ENCODE measurements around the gene CFAP57.
A peak's percentile ranks its signal among the peaks of the same experiment; 100 is the strongest.

CFAP57 gene

DNA sequence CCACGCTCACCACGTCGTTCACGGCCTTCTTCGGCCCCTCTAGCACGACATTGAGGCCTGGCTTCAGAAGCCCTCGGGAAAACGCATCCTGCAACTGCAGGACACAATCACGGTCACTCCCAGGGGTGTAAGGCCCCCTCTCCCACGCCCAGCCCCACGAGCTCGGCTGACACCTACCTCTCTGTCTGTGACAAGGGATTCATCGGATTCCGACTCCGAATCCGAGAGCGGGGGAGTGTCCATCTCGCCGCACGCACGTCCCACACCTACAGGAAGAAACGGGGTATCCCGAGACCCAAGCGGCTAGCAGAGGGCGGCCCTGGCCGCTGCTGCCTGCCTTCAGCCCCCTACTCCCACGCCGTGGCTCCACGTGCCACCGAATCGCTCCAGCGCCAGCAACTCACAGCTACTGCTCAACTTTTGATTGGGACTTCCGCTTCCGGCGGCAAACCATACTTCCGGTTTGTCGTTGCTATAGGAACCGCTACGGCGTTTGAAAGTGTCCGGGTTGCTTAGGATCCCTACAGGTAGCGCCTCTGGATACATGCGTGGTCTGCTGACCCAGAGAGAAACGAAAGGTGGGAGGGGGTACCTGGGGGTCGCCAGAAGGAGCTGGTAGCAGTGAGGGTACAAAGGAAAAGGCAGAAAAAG lies at the start of gene CFAP57, which contains the start of gene EBNA1BP2:
Gene CFAP57, plus strand, starts transcription at position 455 of the 651 bp plus-strand sequence. CDS start 424 bp downstream, outside the sequence.
Gene EBNA1BP2, minus strand, starts transcription at position 415 of the 651 bp plus-strand sequence. Its CDS starts 172 bp downstream, at position 243.
- TF ChIP-seq, protein P1, sequence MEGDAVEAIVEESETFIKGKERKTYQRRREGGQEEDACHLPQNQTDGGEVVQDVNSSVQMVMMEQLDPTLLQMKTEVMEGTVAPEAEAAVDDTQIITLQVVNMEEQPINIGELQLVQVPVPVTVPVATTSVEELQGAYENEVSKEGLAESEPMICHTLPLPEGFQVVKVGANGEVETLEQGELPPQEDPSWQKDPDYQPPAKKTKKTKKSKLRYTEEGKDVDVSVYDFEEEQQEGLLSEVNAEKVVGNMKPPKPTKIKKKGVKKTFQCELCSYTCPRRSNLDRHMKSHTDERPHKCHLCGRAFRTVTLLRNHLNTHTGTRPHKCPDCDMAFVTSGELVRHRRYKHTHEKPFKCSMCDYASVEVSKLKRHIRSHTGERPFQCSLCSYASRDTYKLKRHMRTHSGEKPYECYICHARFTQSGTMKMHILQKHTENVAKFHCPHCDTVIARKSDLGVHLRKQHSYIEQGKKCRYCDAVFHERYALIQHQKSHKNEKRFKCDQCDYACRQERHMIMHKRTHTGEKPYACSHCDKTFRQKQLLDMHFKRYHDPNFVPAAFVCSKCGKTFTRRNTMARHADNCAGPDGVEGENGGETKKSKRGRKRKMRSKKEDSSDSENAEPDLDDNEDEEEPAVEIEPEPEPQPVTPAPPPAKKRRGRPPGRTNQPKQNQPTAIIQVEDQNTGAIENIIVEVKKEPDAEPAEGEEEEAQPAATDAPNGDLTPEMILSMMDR (conservative IDR thresholded peaks at IDR 0.05), result no peak
- TF ChIP-seq ZFX (IDR thresholded peaks at IDR 0.05), result peak; percentile 53; the same call in 1 of the 2 replicates
- peak within 1 kb of the TSS; percentile 80 for H3K27ac ChIP-seq

DNA sequence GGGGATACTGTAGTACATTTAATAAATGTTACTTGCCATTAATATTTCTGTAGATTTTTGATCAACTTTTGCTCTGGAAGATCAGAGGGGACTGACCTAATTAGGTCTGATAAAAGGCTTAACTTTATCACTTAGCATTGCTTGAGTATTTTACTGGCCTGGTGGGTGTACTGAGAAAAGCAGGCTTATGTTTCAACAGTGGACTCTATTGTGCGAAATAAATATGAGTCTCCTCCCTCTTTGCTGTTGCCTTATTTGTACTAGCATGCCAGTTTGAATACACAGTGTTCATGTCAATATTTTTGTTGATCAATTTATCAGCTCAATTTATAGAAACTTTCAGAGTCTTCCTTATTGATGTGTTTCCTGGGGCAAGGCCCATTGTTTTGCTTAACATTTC lies 49.1 kb upstream of the CFAP57 start:
- H3K27ac ChIP-seq, result no peak overlapping the region
- no peak for TF ChIP-seq ZFX (IDR thresholded peaks at IDR 0.05)
- TF ChIP-seq, protein P1 (conservative IDR thresholded peaks at IDR 0.05), result no peak

DNA sequence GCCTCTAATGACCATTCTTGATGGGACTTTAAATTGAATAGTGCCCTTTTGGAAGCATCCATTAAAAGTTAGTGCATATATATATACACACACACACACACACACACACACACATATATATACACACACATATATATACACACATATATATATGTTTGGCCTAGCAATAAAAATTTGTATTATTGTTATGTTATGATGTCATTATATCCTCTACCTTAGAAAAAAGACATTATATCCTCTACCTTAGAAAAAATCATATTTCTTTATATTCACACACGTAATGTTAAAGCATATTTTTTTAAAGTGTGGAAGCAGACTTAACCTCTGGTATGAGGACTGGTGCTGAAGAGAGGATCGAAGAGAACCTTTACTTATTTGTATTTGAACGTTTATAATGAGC lies 43.3 kb upstream of the CFAP57 start:
- TF ChIP-seq, protein P1 (conservative IDR thresholded peaks at IDR 0.05), result no peak
- no peak for TF ChIP-seq ZFX (IDR thresholded peaks at IDR 0.05)
- no peak overlapping the region for H3K27ac ChIP-seq

DNA sequence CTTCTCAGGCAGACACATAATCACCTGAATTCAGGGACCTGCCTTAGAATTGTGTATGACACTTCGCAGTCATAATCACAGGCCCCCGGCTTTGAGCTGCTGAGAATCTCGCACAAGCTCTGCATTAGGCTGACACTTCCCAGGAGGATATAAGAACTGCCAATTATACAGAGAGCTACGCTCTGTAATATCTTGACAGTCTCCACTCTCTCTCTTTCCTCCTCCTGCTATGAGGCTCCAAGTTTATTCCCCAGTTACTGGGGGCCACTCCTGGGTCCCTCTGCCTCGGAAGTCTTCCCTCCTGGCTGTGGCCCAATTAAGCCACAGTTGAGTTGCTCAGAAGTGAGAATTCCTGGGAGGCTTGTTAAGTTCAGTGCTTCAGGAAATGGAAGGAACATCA lies 42.7 kb upstream of the CFAP57 start:
- H3K27ac ChIP-seq, result no peak overlapping the region
- TF ChIP-seq ZFX (IDR thresholded peaks at IDR 0.05), result no peak
- TF ChIP-seq, protein P1 (conservative IDR thresholded peaks at IDR 0.05), result no peak

DNA sequence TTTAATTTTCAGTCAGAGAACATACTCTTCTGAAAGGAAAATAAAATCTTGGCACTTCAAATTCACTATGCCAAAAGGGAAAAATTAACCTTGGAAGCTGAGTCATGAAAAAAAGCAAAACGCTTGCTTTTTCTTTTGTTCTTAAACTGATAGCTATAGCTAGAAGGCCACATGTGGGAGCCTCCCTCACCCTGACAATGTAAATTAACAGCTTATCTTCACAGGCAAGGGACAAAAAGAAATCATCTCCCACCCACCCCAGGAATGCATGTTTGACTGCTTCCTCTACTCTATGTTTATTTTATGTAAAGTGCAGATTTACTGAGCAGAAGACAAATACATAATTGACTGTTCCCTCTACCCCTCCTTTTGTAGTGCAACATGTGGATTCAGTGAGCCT lies 38.1 kb upstream of the CFAP57 start:
- TF ChIP-seq, protein P1 (conservative IDR thresholded peaks at IDR 0.05), result no peak
- no peak for TF ChIP-seq ZFX (IDR thresholded peaks at IDR 0.05)
- no peak overlapping the region for H3K27ac ChIP-seq

DNA sequence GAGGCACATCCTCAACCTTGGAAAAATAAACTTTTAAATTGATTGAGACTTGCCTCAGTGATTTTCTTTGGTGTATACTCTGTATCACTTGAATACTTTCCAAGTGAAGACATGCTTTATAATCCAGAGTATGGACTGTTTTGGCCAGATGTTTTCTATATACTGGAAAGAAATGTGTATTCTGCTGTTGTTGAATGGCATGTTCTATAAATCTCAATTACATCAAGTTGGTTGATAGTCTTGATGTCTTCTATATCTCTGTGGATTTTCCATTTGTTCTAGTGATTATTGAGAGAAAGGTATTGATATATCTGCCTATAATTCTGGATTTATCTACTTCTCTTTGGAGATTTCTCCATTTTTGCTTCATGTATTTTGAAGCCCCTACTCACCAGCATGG lies 37.5 kb upstream of the CFAP57 start:
- TF ChIP-seq ZFX (IDR thresholded peaks at IDR 0.05), result no peak
- TF ChIP-seq, protein P1 (conservative IDR thresholded peaks at IDR 0.05), result no peak
- no peak overlapping the region for H3K27ac ChIP-seq

DNA sequence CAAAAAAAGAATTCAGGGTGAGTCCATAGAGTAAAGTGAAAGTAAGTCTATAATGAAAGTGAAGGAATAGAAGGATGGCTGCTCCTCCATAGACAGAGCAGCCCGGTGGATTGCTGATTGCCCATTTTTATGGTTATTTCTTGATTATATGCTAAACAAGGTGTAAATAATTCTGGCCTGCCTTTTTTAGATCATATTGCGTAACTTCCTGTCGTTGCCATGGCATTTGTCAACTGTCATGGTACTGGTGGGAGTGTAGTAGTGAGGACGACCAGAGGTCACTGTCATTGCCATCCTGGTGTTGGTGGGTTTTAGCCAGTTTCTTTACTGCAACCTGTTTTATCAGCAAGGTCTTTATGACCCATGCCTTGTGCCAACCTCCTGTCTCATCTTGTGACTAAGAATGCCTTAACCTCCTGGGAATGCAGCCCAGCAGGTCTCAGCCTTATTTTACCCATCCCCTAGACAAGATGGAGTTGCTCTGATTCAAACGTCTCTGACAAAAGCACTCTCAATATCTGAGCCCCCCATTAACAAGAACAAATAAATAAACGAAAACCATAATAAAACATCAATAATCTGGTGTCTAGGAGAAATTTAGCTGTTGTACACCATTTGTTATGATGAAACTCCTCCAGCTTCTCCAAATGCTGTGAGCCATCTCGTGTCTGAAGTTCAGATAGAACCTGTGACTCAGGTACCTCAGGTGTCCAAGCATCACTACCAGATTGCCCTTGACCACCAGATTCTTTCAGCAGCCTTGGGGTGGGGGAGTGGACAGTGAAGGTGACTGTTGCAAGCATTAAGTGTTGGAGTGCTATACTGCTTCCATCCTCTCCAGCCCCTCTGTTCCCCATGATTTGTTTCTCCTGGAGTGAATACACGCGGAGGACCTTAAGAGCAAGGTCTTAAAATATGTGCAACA lies 36.0 kb upstream of the CFAP57 start:
- TF ChIP-seq, protein P1 (conservative IDR thresholded peaks at IDR 0.05), result no peak
- no peak for TF ChIP-seq ZFX (IDR thresholded peaks at IDR 0.05)
- no peak overlapping the region for H3K27ac ChIP-seq

Data from C4-2B (cell line).